Mesothelial cell of epicardium (in vitro differentiated cells): ENCODE measurements around the gene STK40. TPM values are rescaled to one million over a fixed set of nuclear protein-coding genes. Genes with fewer than 3 reads are reported as not detected.

Experiments used
- DNase-seq, 2 experiments: peaks; one replicate each; pipeline ENCODE4 v3.0.0; 2021; ENCODE audit warnings: low spot score in 2 of 2; ENCODE audit not compliant: unreplicated experiment in 2 of 2
- H3K27ac Mint-ChIP-seq: 2 replicates; pipeline ENCODE4 v1.8.0; 2021; ENCODE audit warnings: mixed read lengths
- H3K27me3 Mint-ChIP-seq: 2 replicates; pipeline ENCODE4 v1.8.0; 2021; ENCODE audit warnings: low read depth, mixed read lengths
- H3K36me3 Mint-ChIP-seq: 2 replicates; pipeline ENCODE4 v1.8.0; 2021; ENCODE audit warnings: mixed read lengths
- H3K4me1 Mint-ChIP-seq: 2 replicates; pipeline ENCODE4 v1.8.0; 2021; ENCODE audit warnings: mixed read lengths
- H3K4me3 Mint-ChIP-seq: 2 replicates; pipeline ENCODE4 v1.8.0; 2021; ENCODE audit warnings: mild to moderate bottlenecking, moderate library complexity, mixed read lengths
- H3K9me3 Mint-ChIP-seq: 2 replicates; pipeline ENCODE4 v1.8.0; 2021; ENCODE audit warnings: mixed read lengths
- CTCF ChIP-seq: fragments of 200-600 bp; sonication (generic); IDR thresholded peaks from one replicate; pipeline ENCODE4 v1.5.0; 2021; ENCODE audit warnings: antibody characterized with exemption; ENCODE audit not compliant: unreplicated experiment
- total RNA-seq: library from RNA; stranded (reverse); gene quantifications from 3 replicates; pipeline ENCODE4 v1.2.1, GENCODE V29; 2021

Gene STK40
- total RNA-seq, 1 donor from 2014 or later: 42.7 TPM

GRCh38 chr1:36303650-36304360, 81.9 kb downstream of the STK40 start:
- Mint-ChIP-seq H3K36me3 (peaks cover 30% of the 10 kb centered on the region), H3K27ac (peak overlapping the region; percentile 72)
- TF ChIP-seq CTCF: no peak

GRCh38 chr1:36303244-36303643, 82.5 kb downstream of the STK40 start:
- Mint-ChIP-seq H3K27me3 (no peaks in the 10 kb centered on the region), H3K4me3 (no peak overlapping the region), H3K36me3 (peaks cover 30% of the 10 kb centered on the region), H3K27ac (no peak overlapping the region), H3K9me3 (no peaks in the 10 kb centered on the region), H3K4me1 (peaks cover 17% of the 10 kb centered on the region)
- DNase-seq: no peak
- no peak for TF ChIP-seq CTCF

More at GRCh38 chr1:36303650-36304360, 81.9 kb downstream of the STK40 start:
- Mint-ChIP-seq H3K4me1 (peaks cover 17% of the 10 kb centered on the region), H3K27me3 (no peaks in the 10 kb centered on the region), H3K9me3 (no peaks in the 10 kb centered on the region), H3K4me3 (no peak overlapping the region)
- no peak for DNase-seq

GRCh38 chr1:36301220-36301619, 84.5 kb downstream of the STK40 start:
- H3K36me3 Mint-ChIP-seq: peaks cover 35% of the 10 kb centered on the region
- no peaks in the 10 kb centered on the region for H3K9me3 Mint-ChIP-seq
- no peaks in the 10 kb centered on the region for H3K27me3 Mint-ChIP-seq
- TF ChIP-seq CTCF: no peak
- DNase-seq: no peak
- peak overlapping the region; percentile 39 for H3K27ac Mint-ChIP-seq
- no peak overlapping the region for H3K4me3 Mint-ChIP-seq
- peaks cover 9% of the 10 kb centered on the region for H3K4me1 Mint-ChIP-seq

DNA sequence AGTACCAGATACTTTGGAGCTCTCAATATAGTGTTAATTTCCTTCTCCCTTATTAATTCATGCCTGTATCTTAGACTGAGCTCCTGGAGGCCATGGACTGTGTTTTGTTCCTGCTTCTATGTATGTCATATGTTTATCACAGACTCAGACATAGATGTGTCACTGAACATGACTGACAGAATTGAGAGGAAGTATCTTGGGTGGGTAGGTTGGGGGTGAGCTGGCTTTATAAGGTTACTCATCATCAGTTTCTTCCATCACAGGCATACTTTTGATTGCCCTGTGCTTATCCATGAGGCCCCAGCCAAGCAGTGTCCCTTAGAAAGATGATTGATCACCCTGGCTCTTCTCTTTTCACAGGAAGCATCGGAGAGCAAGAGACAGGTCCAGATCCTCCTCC, 85.2 kb downstream of the STK40 start:
- H3K4me1 Mint-ChIP-seq: peaks cover 5% of the 10 kb centered on the region
- no peak overlapping the region for H3K27ac Mint-ChIP-seq
- H3K9me3 Mint-ChIP-seq: no peaks in the 10 kb centered on the region
- no peak for DNase-seq
- H3K4me3 Mint-ChIP-seq: no peak overlapping the region
- H3K27me3 Mint-ChIP-seq: no peaks in the 10 kb centered on the region
- TF ChIP-seq CTCF: no peak
- H3K36me3 Mint-ChIP-seq: peaks cover 38% of the 10 kb centered on the region

GRCh38 chr1:36298640-36299039, 87.1 kb downstream of the STK40 start:
- no peaks in the 10 kb centered on the region for H3K9me3 Mint-ChIP-seq
- H3K36me3 Mint-ChIP-seq: peaks cover 43% of the 10 kb centered on the region
- TF ChIP-seq CTCF: no peak
- H3K4me3 Mint-ChIP-seq: no peak overlapping the region
- H3K27ac Mint-ChIP-seq: no peak overlapping the region
- DNase-seq: no peak
- H3K27me3 Mint-ChIP-seq: no peaks in the 10 kb centered on the region
- H3K4me1 Mint-ChIP-seq: no peaks in the 10 kb centered on the region
